A549 treated with Hydrocortisone at 1 μM for 4 hours (cell line): ENCODE data around the gene ARPC4. TPM values are rescaled to one million over a fixed set of nuclear protein-coding genes. Genes with fewer than 3 reads are reported as not detected.

Experiments
- total RNA-seq: library from RNA; stranded (reverse); fragments of 200-300 nt; extraction: Qiagen RNA extraction; gene quantifications from 5 replicates; pipeline ENCODE4 v1.2.3, GENCODE V29; 2022

The ARPC4 gene
- total RNA-seq = 152 to 264 TPM (median 157 TPM) in 5 replicates

DNA sequence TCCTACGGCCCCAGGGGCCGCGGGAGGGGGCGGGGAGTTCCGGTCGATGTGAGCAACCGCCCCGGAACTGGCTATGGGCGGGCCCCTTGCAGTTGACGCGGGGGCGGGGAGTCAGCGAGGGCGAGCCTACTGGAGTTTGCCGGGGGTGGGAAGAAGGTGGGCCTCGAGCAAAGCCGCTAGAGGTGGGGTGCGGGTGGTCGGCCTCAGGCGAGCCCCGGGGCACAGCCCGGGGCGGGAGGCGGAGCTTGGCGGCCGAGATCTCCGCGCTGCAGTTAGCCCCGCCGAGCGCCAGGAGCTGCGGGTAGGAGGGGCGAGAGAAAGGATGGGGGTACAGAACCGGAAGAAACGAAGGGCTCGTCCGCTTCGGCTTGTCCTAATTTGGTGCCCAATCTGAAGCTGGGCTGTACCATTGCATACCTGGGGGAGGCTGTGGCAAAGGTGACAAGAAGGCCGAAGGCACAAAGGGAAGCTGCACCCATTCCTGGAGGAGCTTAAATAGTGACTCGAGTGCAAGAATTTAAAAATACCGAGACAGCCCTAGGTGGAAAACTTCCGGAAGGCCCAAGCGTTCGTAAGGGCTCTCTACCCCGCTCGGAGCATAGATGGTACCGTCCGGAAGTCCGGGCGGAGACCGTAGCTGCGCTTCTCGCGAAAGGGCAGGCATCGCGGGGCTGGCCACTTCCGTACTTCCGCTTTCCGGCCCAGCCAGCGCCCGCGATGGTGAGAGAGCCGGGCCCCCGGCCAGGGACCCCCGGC, at the start of gene ARPC4, which contains the start of gene TADA3:
Gene ARPC4 (plus strand): TSS at position 678 of the 756 bp plus-strand sequence. CDS start 40 bp downstream, at position 718.
Gene TADA3 (minus strand): TSS at position 69 of the 756 bp plus-strand sequence. CDS start 1,007 bp downstream, outside the sequence.

DNA sequence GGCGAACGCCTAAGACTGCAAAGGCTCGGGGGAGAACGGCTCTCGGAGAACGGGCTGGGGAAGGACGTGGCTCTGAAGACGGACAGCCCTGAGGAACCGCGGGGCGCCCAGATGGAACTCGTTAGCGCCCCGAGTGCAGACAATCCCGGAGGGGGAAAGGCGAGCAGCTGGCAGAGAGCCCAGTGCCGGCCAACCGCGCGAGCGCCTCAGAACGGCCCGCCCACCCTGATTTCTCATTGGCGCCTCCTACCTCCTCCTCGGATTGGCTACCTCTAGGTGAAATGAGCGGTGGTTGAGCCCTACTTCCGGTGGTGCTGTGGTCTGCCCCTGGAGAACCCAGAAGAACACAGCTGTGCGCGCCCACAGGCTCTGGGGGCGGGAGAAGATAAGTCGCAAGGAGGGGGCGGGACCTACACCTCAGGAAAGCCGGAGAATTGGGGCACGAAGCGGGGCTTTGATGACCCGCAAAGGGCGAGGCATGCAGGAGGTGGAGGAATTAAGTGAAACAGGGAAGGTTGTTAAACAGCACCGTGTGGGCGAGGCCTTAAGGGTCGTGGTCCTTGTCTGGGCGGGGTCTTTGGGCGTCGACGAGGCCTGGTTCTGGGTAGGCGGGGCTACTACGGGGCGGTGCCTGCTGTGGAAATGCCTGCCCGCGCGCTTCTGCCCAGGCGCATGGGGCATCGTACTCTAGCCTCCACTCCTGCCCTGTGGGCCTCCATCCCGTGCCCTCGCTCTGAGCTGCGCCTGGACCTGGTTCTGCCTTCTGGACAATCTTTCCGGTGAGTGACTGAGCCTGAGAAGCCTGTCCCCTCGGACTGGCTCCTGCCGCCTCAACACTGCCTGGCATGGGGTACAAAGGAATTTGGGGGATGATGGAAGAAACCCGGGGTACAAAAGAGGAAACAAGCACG, 43.0 kb upstream of the ARPC4 start, which contains the start of gene OGG1:
Gene OGG1 (plus strand): TSS at position 308 of the 911 bp plus-strand sequence. CDS start 335 bp downstream, at position 643.

DNA sequence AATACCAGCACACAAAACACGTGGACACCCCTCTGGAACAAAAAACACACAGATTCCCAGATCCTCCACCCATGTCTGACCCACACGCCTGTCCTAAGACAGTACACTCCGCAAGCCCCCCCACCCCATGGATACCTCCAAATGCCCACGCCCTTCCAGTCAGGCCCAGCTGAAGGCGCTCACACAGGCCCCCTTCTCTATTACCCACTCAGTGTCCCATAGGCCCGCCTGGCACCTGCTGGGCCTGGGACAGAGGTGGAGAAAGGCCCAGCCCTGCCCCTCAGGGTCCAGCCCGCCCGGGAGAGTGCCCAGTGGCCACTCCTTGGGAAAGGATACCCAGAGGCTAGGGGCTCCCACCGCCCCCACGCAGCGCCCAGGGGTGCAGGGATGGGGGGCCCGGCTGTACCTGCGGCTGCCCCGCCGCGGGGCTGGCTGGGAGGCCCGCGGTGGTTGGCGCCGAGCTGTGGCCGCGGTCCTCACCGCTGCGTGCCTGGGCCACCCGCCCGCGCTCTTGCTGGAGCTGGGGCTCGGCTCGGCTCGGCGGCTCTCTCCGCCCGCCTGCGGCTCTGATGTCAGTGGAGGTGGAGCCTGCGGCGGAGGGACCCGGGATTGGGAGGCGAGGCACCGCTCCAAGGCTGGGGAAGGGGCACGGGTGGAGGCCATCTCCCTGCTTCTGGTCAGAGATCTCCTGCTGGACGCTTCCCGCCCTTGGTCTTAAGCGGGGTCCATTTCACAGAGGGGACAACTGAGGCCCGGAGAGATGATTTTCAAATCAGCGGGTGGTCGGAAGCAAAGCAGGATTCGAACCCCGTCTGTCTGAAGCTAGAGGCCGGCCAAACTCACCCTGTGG, 23.2 kb upstream of the ARPC4 start, which contains the start of gene CAMK1:
Gene CAMK1 (minus strand): TSS at position 522 of the 850 bp plus-strand sequence. CDS start 2,198 bp downstream, outside the sequence.

DNA sequence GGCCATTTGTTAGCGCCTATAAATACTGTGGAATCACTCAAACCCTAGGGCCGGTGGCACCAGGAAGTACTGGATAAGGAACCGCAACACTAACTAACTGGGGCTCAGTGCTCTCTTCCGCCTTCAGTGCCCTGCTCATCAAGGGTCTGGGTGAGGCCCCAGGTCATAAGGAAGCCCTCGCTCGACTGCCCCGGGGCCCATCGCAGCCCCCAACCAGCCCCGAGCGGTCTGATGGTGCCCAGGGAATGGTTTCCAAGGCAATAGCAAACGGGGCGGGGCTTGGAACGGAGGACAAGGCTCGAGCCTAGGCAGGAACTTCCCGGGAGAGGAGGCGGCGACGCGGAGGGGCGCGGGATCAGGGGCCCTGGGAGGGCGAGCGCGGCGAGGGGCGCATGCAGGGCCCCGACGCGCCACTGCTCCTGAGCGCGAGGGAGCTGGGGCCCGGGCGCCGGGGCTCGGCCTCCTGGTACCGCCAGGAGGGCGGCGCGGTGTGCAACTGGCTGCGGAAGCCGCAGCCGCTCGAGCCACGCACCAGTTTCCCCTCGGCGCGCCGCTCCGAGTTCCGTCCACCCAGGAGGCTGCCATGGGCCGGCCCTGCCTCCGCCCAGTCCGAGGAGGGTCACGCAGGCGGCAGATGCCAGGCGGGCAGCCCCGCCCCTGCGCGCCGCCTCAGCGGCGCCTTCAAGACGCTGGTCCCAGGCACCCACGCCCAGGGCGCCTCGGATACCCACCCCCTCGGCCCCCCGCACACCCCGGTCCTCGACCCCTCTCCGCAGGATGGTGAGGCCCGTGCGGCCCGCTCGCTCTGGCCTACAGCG, 16.9 kb downstream of the ARPC4 start, which contains the start of gene TTLL3:
Gene TTLL3 (plus strand): TSS at position 648 of the 818 bp plus-strand sequence. CDS start 400 bp downstream, outside the sequence.

DNA sequence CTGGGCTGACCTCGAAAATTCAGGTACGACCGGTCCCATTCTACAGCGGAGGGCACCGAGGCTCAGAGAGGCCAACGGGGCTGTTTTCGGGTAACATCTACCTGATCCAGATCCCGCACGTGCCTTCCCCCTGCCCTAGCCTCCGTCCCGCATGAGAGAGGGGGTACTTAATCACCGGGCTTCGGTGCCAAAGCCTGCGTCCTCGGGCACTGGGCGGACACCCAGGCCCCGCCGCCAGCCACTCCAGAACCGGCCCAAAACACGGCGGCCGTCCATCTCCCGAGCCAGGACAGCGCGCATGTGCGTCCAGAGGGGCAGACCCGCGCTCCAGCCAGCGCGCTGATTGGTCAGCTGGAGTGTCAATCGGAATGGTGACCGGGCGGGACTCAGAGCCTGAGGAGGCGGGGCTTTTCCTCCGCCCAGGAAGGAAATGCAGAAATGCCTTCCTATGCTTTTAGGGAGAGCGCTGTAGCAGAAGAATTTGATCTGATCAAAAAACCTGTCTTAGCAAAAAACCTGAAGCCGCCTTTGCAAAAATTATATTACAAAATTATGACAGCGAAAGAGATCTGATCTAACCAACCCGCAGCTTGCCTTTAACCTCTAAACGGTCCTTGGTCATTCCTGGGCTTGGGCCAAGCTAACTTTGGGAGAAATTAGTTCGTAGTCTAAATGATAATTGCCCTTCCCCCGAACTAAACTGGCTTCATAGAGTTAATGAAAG, 51.0 kb downstream of the ARPC4 start, which contains the start of gene RPUSD3:
Gene RPUSD3 (minus strand): TSS at position 294 of the 724 bp plus-strand sequence. CDS start 18 bp downstream, at position 276.

Other genes with a start within 250 kb of the ARPC4 start
- 0.05 to 0.09 TPM (median 0.07 TPM) in 5 replicates for gene LHFPL4, start 239.3 kb upstream of the ARPC4 start, total RNA-seq
- gene MTMR14, start 143.6 kb upstream of the ARPC4 start, total RNA-seq = 28.6 to 31.2 TPM (median 29.8 TPM) in 5 replicates
- gene CPNE9, start 89.2 kb upstream of the ARPC4 start, total RNA-seq = 0.10 to 0.30 TPM (median 0.18 TPM) in 5 replicates
- gene BRPF1, start 61.3 kb upstream of the ARPC4 start, total RNA-seq = 16.3 to 20.4 TPM (median 18.2 TPM) in 5 replicates
- gene OGG1, start 43.1 kb upstream of the ARPC4 start, total RNA-seq = 13.5 to 18.2 TPM (median 16.6 TPM) in 5 replicates
- 14.6 to 18.4 TPM (median 17.2 TPM) in 5 replicates for gene CAMK1, start 23.1 kb upstream of the ARPC4 start, total RNA-seq
- 58.9 to 62.3 TPM (median 60.1 TPM) in 5 replicates for gene TADA3, start 609 bp upstream of the ARPC4 start, total RNA-seq
- 7.1 to 7.8 TPM (median 7.4 TPM) in 5 replicates for gene TTLL3, start 17.2 kb downstream of the ARPC4 start, total RNA-seq
- 51.9 to 63.3 TPM (median 60.5 TPM) in 5 replicates for gene RPUSD3, start 50.9 kb downstream of the ARPC4 start, total RNA-seq
- 61.6 to 88.8 TPM (median 71.7 TPM) in 5 replicates for gene CIDEC, start 87.2 kb downstream of the ARPC4 start, total RNA-seq
- 78.5 to 106 TPM (median 99.5 TPM) in 5 replicates for gene JAGN1, start 97.5 kb downstream of the ARPC4 start, total RNA-seq
- gene IL17RE, start 109.8 kb downstream of the ARPC4 start, total RNA-seq = 1.4 to 2.3 TPM (median 1.6 TPM) in 5 replicates
- 27.3 to 35.3 TPM (median 31.1 TPM) in 5 replicates for gene IL17RC, start 124.0 kb downstream of the ARPC4 start, total RNA-seq
- gene CRELD1, start 140.8 kb downstream of the ARPC4 start, total RNA-seq = 11.6 to 14.0 TPM (median 13.1 TPM) in 5 replicates
- 1.4 to 1.9 TPM (median 1.6 TPM) in 5 replicates for gene PRRT3, start 159.3 kb downstream of the ARPC4 start, total RNA-seq
- 110 to 145 TPM (median 116 TPM) in 5 replicates for gene EMC3, start 193.8 kb downstream of the ARPC4 start, total RNA-seq
- 16.5 to 24.4 TPM (median 18.0 TPM) in 5 replicates for gene FANCD2, start 233.4 kb downstream of the ARPC4 start, total RNA-seq